Astrocyte (in vitro differentiated cells and primary cell): ENCODE measurements around the gene SLC18A3.

Experiments used
- EZH2 ChIP-seq: IDR thresholded peaks from 2 replicates; pipeline ENCODE4 v1.6.1; 2012; ENCODE audit warnings: mild to moderate bottlenecking, low read length, inconsistent platforms; ENCODE audit not compliant: insufficient read depth
- TF ChIP-seq, protein P1 (sequence below): IDR thresholded peaks from 2 replicates; pipeline ENCODE4 v1.5.1; 2011; ENCODE audit warnings: low read depth, mild to moderate bottlenecking, inconsistent platforms, low read length, moderate library complexity; ENCODE audit not compliant: insufficient read depth

- TF ChIP-seq, protein P1, sequence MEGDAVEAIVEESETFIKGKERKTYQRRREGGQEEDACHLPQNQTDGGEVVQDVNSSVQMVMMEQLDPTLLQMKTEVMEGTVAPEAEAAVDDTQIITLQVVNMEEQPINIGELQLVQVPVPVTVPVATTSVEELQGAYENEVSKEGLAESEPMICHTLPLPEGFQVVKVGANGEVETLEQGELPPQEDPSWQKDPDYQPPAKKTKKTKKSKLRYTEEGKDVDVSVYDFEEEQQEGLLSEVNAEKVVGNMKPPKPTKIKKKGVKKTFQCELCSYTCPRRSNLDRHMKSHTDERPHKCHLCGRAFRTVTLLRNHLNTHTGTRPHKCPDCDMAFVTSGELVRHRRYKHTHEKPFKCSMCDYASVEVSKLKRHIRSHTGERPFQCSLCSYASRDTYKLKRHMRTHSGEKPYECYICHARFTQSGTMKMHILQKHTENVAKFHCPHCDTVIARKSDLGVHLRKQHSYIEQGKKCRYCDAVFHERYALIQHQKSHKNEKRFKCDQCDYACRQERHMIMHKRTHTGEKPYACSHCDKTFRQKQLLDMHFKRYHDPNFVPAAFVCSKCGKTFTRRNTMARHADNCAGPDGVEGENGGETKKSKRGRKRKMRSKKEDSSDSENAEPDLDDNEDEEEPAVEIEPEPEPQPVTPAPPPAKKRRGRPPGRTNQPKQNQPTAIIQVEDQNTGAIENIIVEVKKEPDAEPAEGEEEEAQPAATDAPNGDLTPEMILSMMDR: no peak
- no peak for TF ChIP-seq EZH2
Measured at GRCh38 chr10:49587981-49588380, 22.1 kb upstream of the SLC18A3 start.
